HepG2 (cell line): Measurements from ENCODE around the gene RGS7.
"Not testable (repeated sequence)": the region's sequence is repeated elsewhere in the genome, so short reads cannot be mapped to it uniquely, and the experiment has no call there.

Experiments
- BRCA1 ChIP-seq: sonication (generic); formaldehyde crosslinking; IDR thresholded peaks from 2 replicates; pipeline ENCODE4 v1.4.0; 2020; ENCODE audit warnings: missing genetic modification reagents
- CBX5 ChIP-seq: sonication (generic); formaldehyde crosslinking; IDR thresholded peaks from 2 replicates; pipeline ENCODE4 v1.4.0; 2020; ENCODE audit warnings: missing genetic modification reagents, borderline replicate concordance
- CREB1 ChIP-seq, 2 experiments: fragments of 450-650 bp in 1 of 2; IDR thresholded peaks; 2 replicates each; pipeline ENCODE4 v1.6.1; 2016 to 2017; ENCODE audit warnings: control low read depth in 1 of 2, mild to moderate bottlenecking in 1 of 2, missing compliant biosample characterization in 1 of 2, missing genetic modification characterization in 1 of 2
- ERF ChIP-seq: IDR thresholded peaks from 2 replicates; pipeline ENCODE4 v1.6.1; 2018; ENCODE audit warnings: missing biosample characterization, missing genetic modification reagents
- ESRRA ChIP-seq: sonication (generic); formaldehyde crosslinking; IDR thresholded peaks from 2 replicates; pipeline ENCODE4 v1.5.1; 2020; ENCODE audit warnings: mild to moderate bottlenecking, low read depth, missing genetic modification reagents
- HDAC2 ChIP-seq: sonication (generic); formaldehyde crosslinking; IDR thresholded peaks from 2 replicates; pipeline ENCODE4 v1.4.0; 2020; ENCODE audit warnings: missing genetic modification reagents
- SNRNP70 ChIP-seq: fragments of 200-400 bp; formaldehyde crosslinking; IDR thresholded peaks from 2 replicates; pipeline ENCODE4 v1.6.1; 2017; ENCODE audit warnings: mild to moderate bottlenecking, low read depth, low read length, moderate library complexity
- TAF1 ChIP-seq: sonication (generic); formaldehyde crosslinking; IDR thresholded peaks from 2 replicates; pipeline ENCODE4 v1.4.0; 2020; ENCODE audit warnings: missing genetic modification reagents

- TF ChIP-seq ESRRA (CRISPR knock-in tag); SNRNP70; ERF (CRISPR knock-in tag); HDAC2 (CRISPR knock-in tag); TAF1; CREB1 (IDR thresholded peaks at IDR 0.05); CREB1 (CRISPR knock-in tag; IDR thresholded peaks at IDR 0.05); CBX5 (CRISPR knock-in tag); BRCA1 (CRISPR knock-in tag): not testable (repeated sequence)
These were observed 598.2 kb downstream of the RGS7 start for GRCh38 chr1:240758777-240759176.
